IMR-90 (cell line): ENCODE measurements around the gene GABPB1. TPM values are rescaled to one million over a fixed set of nuclear protein-coding genes. Genes with fewer than 3 reads are reported as not detected.

Experiments
- ATAC-seq: fragments of 200-7000 bp; cut with Tn5 transposase; 2 replicates; pipeline ENCODE4 v1.9.1; 2020; ENCODE audit warnings: low read depth, mild to moderate bottlenecking, moderate library complexity
- BruUV-seq: library from RNA; stranded (reverse); fragments of 400-500 nt; replicated peaks from 2 replicates; lab custom pipeline; 2021; lab: Mats Ljungman, UMichigan
- CTCF ChIA-PET: fragments of 300-600 bp; formaldehyde crosslinking; extraction: SDS; loops from one replicate; lab custom pipeline; 2021; ENCODE audit warnings: antibody characterized with exemption; lab: Yijun Ruan, JAX
- POLR2A ChIA-PET: fragments of 300-600 bp; sonication (Branson Sonifier 250); formaldehyde crosslinking; loops from one replicate; lab custom pipeline; 2022; ENCODE audit warnings: antibody characterized with exemption; ENCODE audit not compliant: unreplicated experiment; lab: Charles Lee
- DNase-seq: peaks from one replicate; pipeline ENCODE4 v3.0.0; 2013
- H2AFZ ChIP-seq: replicated peaks from 2 replicates; pipeline ENCODE3; 2013; ENCODE audit warnings: low read length, mild to moderate bottlenecking; ENCODE audit not compliant: poor library complexity
- H2AK5ac ChIP-seq: 2 replicates; pipeline ENCODE4 v1.6.1; 2013; ENCODE audit warnings: low read depth, low read length, inconsistent platforms
- H2AK9ac ChIP-seq: replicated peaks from 2 replicates; pipeline ENCODE3; 2013; ENCODE audit warnings: mild to moderate bottlenecking, low read depth, low read length, moderate library complexity; ENCODE audit not compliant: poor library complexity
- H2BK120ac ChIP-seq: 2 replicates; pipeline ENCODE4 v1.6.1; 2013; ENCODE audit warnings: low read depth, low read length, inconsistent platforms
- H2BK15ac ChIP-seq: 3 replicates; pipeline ENCODE4 v1.6.1; 2013; ENCODE audit warnings: low read depth, low read length, inconsistent platforms
- H2BK20ac ChIP-seq: 2 replicates; pipeline ENCODE4 v1.6.1; 2013; ENCODE audit warnings: low read depth, mild to moderate bottlenecking, inconsistent platforms, low read length, moderate library complexity
- H2BK5ac ChIP-seq: 2 replicates; pipeline ENCODE4 v1.6.1; 2013; ENCODE audit warnings: mild to moderate bottlenecking, low read depth, low read length, inconsistent platforms; ENCODE audit not compliant: poor library complexity, severe bottlenecking
- H3K14ac ChIP-seq: replicated peaks from 2 replicates; pipeline ENCODE4 v1.6.1; 2013; ENCODE audit warnings: low read depth, low read length, inconsistent platforms
- H3K18ac ChIP-seq: 2 replicates; pipeline ENCODE4 v1.6.1; 2013; ENCODE audit warnings: low read depth, low read length, control low read depth
- H3K23ac ChIP-seq: 2 replicates; pipeline ENCODE4 v1.6.1; 2013; ENCODE audit warnings: low read depth, low read length, inconsistent platforms
- H3K27ac ChIP-seq: 2 replicates; pipeline ENCODE4 v1.5.1; 2013; ENCODE audit warnings: mild to moderate bottlenecking, control low read depth, low read length; ENCODE audit not compliant: insufficient read depth
- H3K27me3 ChIP-seq: 2 replicates; pipeline ENCODE4 v1.6.1; 2013; ENCODE audit warnings: low read length; ENCODE audit not compliant: control insufficient read depth, insufficient read depth
- H3K36me3 ChIP-seq: 2 replicates; pipeline ENCODE4 v1.6.1; 2013; ENCODE audit warnings: low read length, mixed read lengths; ENCODE audit not compliant: control insufficient read depth, insufficient read depth
- H3K4ac ChIP-seq: 2 replicates; pipeline ENCODE4 v1.6.1; 2013; ENCODE audit warnings: low read depth, low read length, inconsistent platforms
- H3K4me1 ChIP-seq: 2 replicates; pipeline ENCODE4 v1.6.1; 2013; ENCODE audit warnings: low read length, mixed read lengths; ENCODE audit not compliant: control insufficient read depth, insufficient read depth
- H3K4me2 ChIP-seq: 2 replicates; pipeline ENCODE4 v1.6.1; 2013; ENCODE audit warnings: low read depth, mild to moderate bottlenecking, control low read depth, low read length, moderate library complexity
- H3K4me3 ChIP-seq: 2 replicates; pipeline ENCODE4 v1.5.1; 2013; ENCODE audit warnings: low read depth, mild to moderate bottlenecking, control low read depth, low read length, moderate library complexity; ENCODE audit not compliant: insufficient read depth
- H3K56ac ChIP-seq: 2 replicates; pipeline ENCODE4 v1.6.1; 2013; ENCODE audit warnings: low read length, inconsistent platforms; ENCODE audit not compliant: insufficient read depth; ENCODE audit errors: extremely low read depth
- H3K79me1 ChIP-seq, 2 experiments: 2 replicates each; pipeline ENCODE4 v1.6.1; 2013; ENCODE audit warnings: low read length in 2 of 2, inconsistent platforms in 1 of 2, low read depth in 1 of 2
- H3K9ac ChIP-seq: 2 replicates; pipeline ENCODE4 v1.6.1; 2013; ENCODE audit warnings: low read depth, low read length, control low read depth
- H3K9me1 ChIP-seq: 2 replicates; pipeline ENCODE4 v1.6.1; 2013; ENCODE audit warnings: low read length, inconsistent platforms; ENCODE audit not compliant: insufficient read depth
- H3K9me3 ChIP-seq: 2 replicates; pipeline ENCODE4 v1.6.1; 2013; ENCODE audit warnings: low read length; ENCODE audit not compliant: control insufficient read depth, insufficient read depth
- H4K20me1 ChIP-seq: 2 replicates; pipeline ENCODE4 v1.6.1; 2013; ENCODE audit warnings: low read length, inconsistent platforms; ENCODE audit not compliant: insufficient read depth
- H4K5ac ChIP-seq: 2 replicates; pipeline ENCODE4 v1.6.1; 2013; ENCODE audit warnings: mild to moderate bottlenecking, low read depth, low read length, control low read depth
- H4K8ac ChIP-seq, 2 experiments: 2 replicates each; pipeline ENCODE4 v1.6.1; 2013; ENCODE audit warnings: low read depth in 2 of 2, low read length in 2 of 2, control low read depth in 1 of 2, inconsistent platforms in 1 of 2
- H4K91ac ChIP-seq: 2 replicates; pipeline ENCODE4 v1.6.1; 2013; ENCODE audit warnings: low read depth, low read length, inconsistent platforms; ENCODE audit not compliant: insufficient read depth
- MAZ ChIP-seq: IDR thresholded peaks from 2 replicates; pipeline ENCODE4 v1.6.1; 2012; ENCODE audit warnings: low read depth, mild to moderate bottlenecking, low read length, improper control_type of control experiment, moderate library complexity, borderline replicate concordance
- NFE2L2 ChIP-seq: fragments of 150-350 bp; IDR thresholded peaks from 2 replicates; pipeline ENCODE4 v1.6.1; 2016; ENCODE audit warnings: low read depth, mild to moderate bottlenecking, low read length
- RAD21 ChIP-seq: IDR thresholded peaks from 2 replicates; pipeline ENCODE4 v1.6.1; 2012; ENCODE audit warnings: low read length, improper control_type of control experiment
- RCOR1 ChIP-seq: IDR thresholded peaks from 2 replicates; pipeline ENCODE4 v1.6.1; 2012; ENCODE audit warnings: mild to moderate bottlenecking, low read length, improper control_type of control experiment; ENCODE audit not compliant: insufficient replicate concordance
- RFX5 ChIP-seq: IDR thresholded peaks from 2 replicates; pipeline ENCODE4 v1.8.0; 2012; ENCODE audit warnings: low read depth, mild to moderate bottlenecking, low read length, moderate library complexity
- SMC3 ChIP-seq: fragments of 150-350 bp; IDR thresholded peaks from 2 replicates; pipeline ENCODE4 v1.6.1; 2016; ENCODE audit warnings: low read depth, mild to moderate bottlenecking, antibody characterized with exemption, low read length, moderate library complexity
- WGBS, 2 experiments: methylation state at CpG; one replicate each; pipeline versions ENCODE4 v1.1.5 to v1.1.7; 2013; ENCODE audit warnings: missing lambda C conversion rate in 2 of 2; ENCODE audit not compliant: insufficient read length in 1 of 2; ENCODE audit errors: extremely low coverage in 2 of 2; 5-methylcytosine and 5-hydroxymethylcytosine counted together
- dilution Hi-C: fragments of 300-500 bp; cut with HindIII; formaldehyde crosslinking; loops from one replicate; pipeline ENCODE4 v1.14.3; 2018; ENCODE audit warnings: low sequenced_read_pairs; ENCODE audit not compliant: unreplicated experiment
- in situ Hi-C: fragments of 300-500 bp; cut with MboI; formaldehyde crosslinking; loops from 3 replicates; pipeline ENCODE4 v1.14.3; 2019; ENCODE audit warnings: low sequenced_read_pairs, inconsistent platforms, mixed read lengths
- intact Hi-C: fragments of 100-400 bp; cut with micrococcal nuclease; formaldehyde crosslinking; loops from 2 replicates; pipeline ENCODE4 v1.10.0; 2022
- polyA plus RNA-seq, 3 experiments: library from polyadenylated mRNA; depleted of rRNA; stranded (reverse); fragments of >200 nt; gene quantifications; 2 replicates each; pipeline ENCODE4 v1.2.3, GENCODE V29; 2012; ENCODE audit warnings: low replicate concordance in 1 of 3
- total RNA-seq: library from RNA; depleted of rRNA; stranded (reverse); fragments of >200 nt; gene quantifications from 2 replicates; pipeline ENCODE4 v1.2.3, GENCODE V29; 2012
- TF ChIP-seq, protein P1 (sequence below): conservative IDR thresholded peaks from 2 replicates; pipeline ENCODE4 v1.5.1; 2012; ENCODE audit warnings: mild to moderate bottlenecking, low read depth, low read length, improper control_type of control experiment

The GABPB1 gene
- total and polyA plus RNA-seq, 2 of the 4 experiments (the other 2 are of a cell fraction) = 26.3 to 89.3 TPM

DNA sequence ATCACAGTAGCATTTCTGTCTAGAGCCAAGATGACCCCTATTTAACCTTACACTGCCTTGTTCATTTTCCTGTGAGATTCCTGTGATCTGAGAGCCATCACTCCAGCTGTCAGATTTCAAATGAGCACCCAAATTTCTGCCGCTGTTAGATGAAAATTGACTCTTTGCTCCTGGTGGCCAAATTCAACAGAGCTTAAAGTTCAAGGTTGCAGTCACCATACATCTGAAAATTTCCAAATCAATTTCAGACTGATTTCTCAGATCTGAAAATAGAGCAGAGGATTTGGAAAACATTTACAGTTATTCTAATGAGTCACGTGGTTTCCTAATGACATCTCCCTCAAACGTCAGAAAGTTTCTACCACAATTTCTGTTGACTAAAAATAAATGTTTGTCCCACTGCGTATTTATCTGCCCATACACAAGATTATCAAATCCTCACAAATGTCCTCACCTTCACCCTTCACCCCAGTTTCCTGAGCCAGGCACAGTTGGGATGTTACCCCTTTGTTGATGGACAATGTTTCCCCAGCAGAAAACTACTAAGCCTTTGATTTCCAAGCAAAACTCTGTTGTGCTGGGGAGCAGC is 105.9 kb downstream of the GABPB1 start:
- peaks cover 2% of the 10 kb centered on the region; the same call in 1 of the 2 replicates for H3K4me1 ChIP-seq
- peaks cover 6% of the 10 kb centered on the region; the same call in 1 of the 2 replicates for H3K9me1 ChIP-seq
- no peak overlapping the region for H4K5ac ChIP-seq
- H4K20me1 ChIP-seq = no peaks in the 10 kb centered on the region
- no peak overlapping the region for H2BK120ac ChIP-seq
- H2BK15ac ChIP-seq = no peak overlapping the region
- H3K56ac ChIP-seq = no peak overlapping the region
- H3K79me1 ChIP-seq = no peaks in the 10 kb centered on the region
- no peaks in the 10 kb centered on the region for H3K9me3 ChIP-seq
- in situ Hi-C loops = no loop called here
- H2BK20ac ChIP-seq = no peak overlapping the region
- H3K27me3 ChIP-seq = peaks cover 15% of the 10 kb centered on the region
- H3K9ac ChIP-seq = no peak overlapping the region
- H2AFZ ChIP-seq = no peak overlapping the region
- intact Hi-C loops = no loop called here
- H3K36me3 ChIP-seq = no peaks in the 10 kb centered on the region
- H2AK9ac ChIP-seq = no peak overlapping the region
- H3K14ac ChIP-seq = no peak overlapping the region
- no TSS peak for BruUV-seq
- ChIA-PET CTCF (no interaction called here), POLR2A (no interaction called here)
- H4K91ac ChIP-seq = no peak overlapping the region
- H2BK5ac ChIP-seq = no peak overlapping the region
- ATAC-seq = no peak
- H3K4me2 ChIP-seq = no peak overlapping the region
- H3K23ac ChIP-seq = no peak overlapping the region
- dilution Hi-C loops = no loop called here
- peak; percentile 15 for DNase-seq
- H3K27ac ChIP-seq = no peak overlapping the region
- TF ChIP-seq, protein P1, sequence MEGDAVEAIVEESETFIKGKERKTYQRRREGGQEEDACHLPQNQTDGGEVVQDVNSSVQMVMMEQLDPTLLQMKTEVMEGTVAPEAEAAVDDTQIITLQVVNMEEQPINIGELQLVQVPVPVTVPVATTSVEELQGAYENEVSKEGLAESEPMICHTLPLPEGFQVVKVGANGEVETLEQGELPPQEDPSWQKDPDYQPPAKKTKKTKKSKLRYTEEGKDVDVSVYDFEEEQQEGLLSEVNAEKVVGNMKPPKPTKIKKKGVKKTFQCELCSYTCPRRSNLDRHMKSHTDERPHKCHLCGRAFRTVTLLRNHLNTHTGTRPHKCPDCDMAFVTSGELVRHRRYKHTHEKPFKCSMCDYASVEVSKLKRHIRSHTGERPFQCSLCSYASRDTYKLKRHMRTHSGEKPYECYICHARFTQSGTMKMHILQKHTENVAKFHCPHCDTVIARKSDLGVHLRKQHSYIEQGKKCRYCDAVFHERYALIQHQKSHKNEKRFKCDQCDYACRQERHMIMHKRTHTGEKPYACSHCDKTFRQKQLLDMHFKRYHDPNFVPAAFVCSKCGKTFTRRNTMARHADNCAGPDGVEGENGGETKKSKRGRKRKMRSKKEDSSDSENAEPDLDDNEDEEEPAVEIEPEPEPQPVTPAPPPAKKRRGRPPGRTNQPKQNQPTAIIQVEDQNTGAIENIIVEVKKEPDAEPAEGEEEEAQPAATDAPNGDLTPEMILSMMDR = no peak
- TF ChIP-seq MAZ (no peak), RCOR1 (no peak), NFE2L2 (no peak), RAD21 (no peak), SMC3 (no peak), RFX5 (no peak)
- no CpG with 5 or more reads among the region's 4 CpGs for WGBS, 2 experiments
- no peak overlapping the region for H3K18ac ChIP-seq
- no peak overlapping the region for H3K4ac ChIP-seq
- H4K8ac ChIP-seq = no peak overlapping the region
- no peak overlapping the region for H3K4me3 ChIP-seq
- H2AK5ac ChIP-seq = no peak overlapping the region
